ENCODE measurements around the gene MT1A. TPM values are rescaled to one million over a fixed set of nuclear protein-coding genes. Genes with fewer than 3 reads are reported as not detected.
"Not testable (repeated sequence)": the region's sequence is repeated elsewhere in the genome, so short reads cannot be mapped to it uniquely, and the experiment has no call there.

Gene MT1A
- total RNA-seq, 1 donor from 2014 or later = not detected

DNA sequence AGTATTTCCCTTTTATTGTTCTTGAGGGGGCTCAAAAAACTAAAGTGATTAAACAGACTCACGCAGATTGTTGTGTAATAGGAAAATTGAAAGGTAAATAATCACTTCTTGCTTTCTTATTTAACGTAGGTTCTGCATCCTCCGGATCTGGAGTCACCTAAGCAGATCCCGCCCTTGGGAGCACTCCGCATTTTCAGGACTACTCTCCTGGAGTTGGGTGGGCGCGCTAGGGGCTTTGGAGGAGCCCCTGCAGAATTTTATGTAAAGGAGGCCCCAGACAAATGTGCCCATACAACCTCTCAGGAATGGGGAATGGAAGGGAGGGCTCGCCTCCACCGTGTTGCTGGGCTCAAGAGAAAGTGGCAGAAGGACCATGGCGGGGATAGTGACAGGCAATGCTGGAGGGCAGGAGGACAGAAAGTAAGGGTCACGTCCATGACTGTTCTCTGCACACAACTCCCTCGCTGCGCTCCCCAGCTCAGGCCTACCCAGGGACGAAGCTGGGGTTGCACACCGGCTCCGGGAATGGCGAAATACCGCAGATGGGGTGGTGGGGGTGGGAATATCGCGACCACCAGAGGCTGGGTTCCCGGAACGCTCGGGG is 21.8 kb upstream of the MT1A start:
- peak overlapping the region; percentile 65 for H3K4me3 Mint-ChIP-seq
- no peaks in the 10 kb centered on the region for H3K9me3 Mint-ChIP-seq
- H3K36me3 Mint-ChIP-seq = no peaks in the 10 kb centered on the region
- H3K4me1 Mint-ChIP-seq = peaks cover 8% of the 10 kb centered on the region
- H3K27me3 Mint-ChIP-seq (ENCODE audit: low read depth) = peaks cover 64% of the 10 kb centered on the region
- TF ChIP-seq, protein P1, sequence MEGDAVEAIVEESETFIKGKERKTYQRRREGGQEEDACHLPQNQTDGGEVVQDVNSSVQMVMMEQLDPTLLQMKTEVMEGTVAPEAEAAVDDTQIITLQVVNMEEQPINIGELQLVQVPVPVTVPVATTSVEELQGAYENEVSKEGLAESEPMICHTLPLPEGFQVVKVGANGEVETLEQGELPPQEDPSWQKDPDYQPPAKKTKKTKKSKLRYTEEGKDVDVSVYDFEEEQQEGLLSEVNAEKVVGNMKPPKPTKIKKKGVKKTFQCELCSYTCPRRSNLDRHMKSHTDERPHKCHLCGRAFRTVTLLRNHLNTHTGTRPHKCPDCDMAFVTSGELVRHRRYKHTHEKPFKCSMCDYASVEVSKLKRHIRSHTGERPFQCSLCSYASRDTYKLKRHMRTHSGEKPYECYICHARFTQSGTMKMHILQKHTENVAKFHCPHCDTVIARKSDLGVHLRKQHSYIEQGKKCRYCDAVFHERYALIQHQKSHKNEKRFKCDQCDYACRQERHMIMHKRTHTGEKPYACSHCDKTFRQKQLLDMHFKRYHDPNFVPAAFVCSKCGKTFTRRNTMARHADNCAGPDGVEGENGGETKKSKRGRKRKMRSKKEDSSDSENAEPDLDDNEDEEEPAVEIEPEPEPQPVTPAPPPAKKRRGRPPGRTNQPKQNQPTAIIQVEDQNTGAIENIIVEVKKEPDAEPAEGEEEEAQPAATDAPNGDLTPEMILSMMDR (IDR thresholded peaks at IDR 0.05; ENCODE audit: unreplicated experiment) = no peak
- no peak for DNase-seq (ENCODE audit: low spot score in 2 of 2, unreplicated experiment in 2 of 2)
- no peak overlapping the region for H3K27ac Mint-ChIP-seq

DNA sequence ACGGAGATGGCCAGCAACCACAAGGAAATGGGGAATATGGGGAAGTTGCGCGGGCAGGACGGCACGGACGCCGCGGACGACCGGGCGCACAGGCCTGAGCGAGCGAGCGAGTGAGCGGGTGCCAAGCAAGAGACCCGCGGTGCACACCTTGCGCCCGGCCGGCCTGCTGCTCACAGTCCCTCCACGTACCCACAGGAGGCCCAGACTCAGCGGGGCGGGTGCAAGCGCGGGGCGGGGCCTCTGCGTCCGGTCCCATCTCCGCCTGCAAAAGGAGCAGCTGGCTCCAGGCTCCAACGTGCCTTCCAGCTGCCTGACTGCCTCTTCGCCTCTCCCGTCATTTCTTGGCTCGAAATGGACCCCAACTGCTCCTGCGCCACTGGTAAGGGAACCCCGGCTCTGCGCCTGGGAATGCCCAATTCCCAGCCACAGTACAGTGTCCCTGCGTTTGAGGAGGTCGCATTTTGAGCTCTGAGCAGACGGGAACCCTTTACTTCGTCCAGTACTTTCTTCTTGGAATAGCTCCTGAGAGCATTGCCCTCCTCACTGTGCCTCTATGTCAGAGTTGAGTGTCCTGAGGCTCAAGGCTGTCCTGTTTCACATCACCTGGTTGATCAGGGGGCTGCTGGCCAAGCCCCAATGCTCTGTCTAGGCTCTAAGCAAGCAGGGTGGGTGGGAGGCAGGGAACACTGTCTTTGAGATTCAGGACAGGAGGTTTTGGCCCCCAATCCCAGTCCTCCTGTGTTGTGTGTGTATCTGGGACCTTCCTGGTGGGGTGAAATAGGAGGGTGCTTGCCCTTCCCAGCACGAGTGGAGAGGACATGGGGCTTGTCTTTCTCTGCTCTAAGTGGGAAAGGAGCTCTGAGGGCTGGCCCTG is 21.0 kb upstream of the MT1A start:
- H3K9me3 Mint-ChIP-seq = no peaks in the 10 kb centered on the region
- no peak overlapping the region for H3K27ac Mint-ChIP-seq
- TF ChIP-seq, protein P1 (IDR thresholded peaks at IDR 0.05; ENCODE audit: unreplicated experiment) = no peak
- H3K36me3 Mint-ChIP-seq = no peaks in the 10 kb centered on the region
- H3K27me3 Mint-ChIP-seq (ENCODE audit: low read depth) = peaks cover 67% of the 10 kb centered on the region
- peaks cover 10% of the 10 kb centered on the region for H3K4me1 Mint-ChIP-seq
- peak overlapping the region; percentile 65 for H3K4me3 Mint-ChIP-seq
- DNase-seq (ENCODE audit: low spot score in 2 of 2, unreplicated experiment in 2 of 2) = peak in 1 of 2 experiments; percentile 58

DNA sequence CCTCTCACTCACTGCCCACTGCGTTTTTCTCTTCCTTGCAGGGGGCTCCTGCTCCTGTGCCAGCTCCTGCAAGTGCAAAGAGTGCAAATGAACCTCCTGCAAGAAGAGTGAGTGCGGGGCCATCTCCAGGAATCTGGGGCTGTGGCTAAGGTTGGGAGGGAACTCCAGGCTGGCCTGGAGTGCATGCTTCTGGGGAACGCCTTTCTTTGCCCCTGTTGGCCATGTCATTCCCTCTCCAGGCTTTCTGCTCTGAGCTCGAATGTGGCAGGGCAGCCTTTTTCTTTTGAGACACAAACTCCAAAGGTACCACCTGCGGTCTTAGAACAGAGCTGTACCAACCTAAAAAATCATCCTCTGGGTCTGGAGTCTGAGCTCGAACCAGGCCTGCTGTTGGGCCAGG is 20.3 kb upstream of the MT1A start:
- Mint-ChIP-seq H3K27ac (no peak overlapping the region), H3K27me3 (ENCODE audit: low read depth) (peaks cover 74% of the 10 kb centered on the region), H3K4me1 (peaks cover 10% of the 10 kb centered on the region)

DNA sequence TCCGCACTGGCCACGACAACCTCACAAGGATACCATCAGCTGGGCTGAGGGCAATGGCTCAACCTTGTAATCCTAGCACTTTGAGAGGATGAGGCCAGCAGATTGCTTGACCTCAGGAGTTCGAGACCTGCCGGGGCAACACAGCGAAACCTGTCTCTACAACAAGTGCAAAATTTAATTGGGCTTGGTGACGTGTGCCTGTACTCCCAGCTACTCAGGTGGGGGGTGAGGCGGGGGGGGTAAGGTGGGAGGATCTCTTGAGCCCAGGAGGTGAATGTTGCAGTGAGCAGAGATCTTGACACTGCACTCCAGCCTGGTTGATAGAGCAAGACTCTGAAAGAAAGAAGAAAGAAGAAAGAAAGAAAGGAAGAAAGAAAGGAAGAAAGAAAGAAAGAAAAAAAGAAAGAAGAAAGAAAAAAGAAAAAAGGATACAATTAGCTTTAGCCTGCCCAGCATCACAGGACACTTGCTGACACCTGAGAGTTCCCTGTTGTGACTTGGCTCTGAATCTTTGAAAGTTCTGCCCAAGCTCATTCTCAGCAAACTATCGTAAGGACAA is 18.0 kb upstream of the MT1A start:
- H3K27ac Mint-ChIP-seq = no peak overlapping the region
- no peaks in the 10 kb centered on the region for H3K9me3 Mint-ChIP-seq
- no peaks in the 10 kb centered on the region for H3K36me3 Mint-ChIP-seq
- TF ChIP-seq, protein P1 (IDR thresholded peaks at IDR 0.05; ENCODE audit: unreplicated experiment) = no peak
- H3K4me3 Mint-ChIP-seq = no peak overlapping the region
- no peak for DNase-seq (ENCODE audit: low spot score in 2 of 2, unreplicated experiment in 2 of 2)
- H3K4me1 Mint-ChIP-seq = peaks cover 15% of the 10 kb centered on the region
- peaks cover 78% of the 10 kb centered on the region for H3K27me3 Mint-ChIP-seq (ENCODE audit: low read depth)

More for the DNA sequence above, 20.3 kb upstream of the MT1A start:
- Mint-ChIP-seq H3K36me3 (no peaks in the 10 kb centered on the region), H3K4me3 (no peak overlapping the region), H3K9me3 (no peaks in the 10 kb centered on the region)
- DNase-seq (ENCODE audit: low spot score in 2 of 2, unreplicated experiment in 2 of 2) = no peak
- TF ChIP-seq, protein P1 (IDR thresholded peaks at IDR 0.05; ENCODE audit: unreplicated experiment) = no peak

DNA sequence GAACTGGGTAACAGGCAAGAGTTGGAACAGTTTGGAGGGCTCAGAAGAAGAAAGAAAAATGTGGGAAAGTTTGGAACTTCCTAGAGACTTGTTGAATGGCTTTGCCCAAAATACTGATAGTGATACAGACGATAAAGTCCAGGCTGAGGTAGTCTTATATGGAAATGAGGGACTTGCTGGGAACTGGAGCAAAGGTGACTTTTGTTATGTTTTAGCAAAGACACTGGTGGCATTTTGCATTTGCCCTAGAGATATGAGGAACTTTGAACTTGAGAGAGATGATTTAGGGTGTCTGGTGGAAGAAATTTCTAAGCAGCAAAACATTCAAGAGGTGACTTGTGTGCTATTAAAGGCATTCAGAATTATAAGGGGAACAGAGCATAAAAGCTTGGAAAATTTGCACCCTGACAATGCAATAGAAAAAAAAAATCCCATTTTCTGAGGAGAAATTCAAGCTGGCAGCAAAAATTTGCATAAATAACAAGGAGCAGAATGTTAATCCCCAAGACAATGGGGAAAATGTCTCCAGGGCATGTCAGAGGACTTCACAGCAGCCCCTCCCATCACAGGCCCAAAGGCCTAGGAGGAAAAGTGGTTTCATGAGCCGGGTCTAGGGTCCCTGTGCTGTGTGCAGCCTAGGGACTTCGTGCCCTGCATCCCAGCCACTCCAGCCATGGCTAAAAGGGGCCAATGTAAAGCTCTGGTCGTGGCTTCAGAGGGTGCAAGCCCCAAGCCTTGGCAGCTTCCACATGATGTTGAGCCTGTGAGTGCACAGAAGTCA is 16.6 kb upstream of the MT1A start:
- H3K27ac Mint-ChIP-seq; H3K9me3 Mint-ChIP-seq; H3K4me3 Mint-ChIP-seq; H3K36me3 Mint-ChIP-seq; DNase-seq (ENCODE audit: low spot score in 2 of 2, unreplicated experiment in 2 of 2): not testable (repeated sequence)
- peaks cover 19% of the 10 kb centered on the region for H3K4me1 Mint-ChIP-seq
- H3K27me3 Mint-ChIP-seq (ENCODE audit: low read depth) = peaks cover 83% of the 10 kb centered on the region

DNA sequence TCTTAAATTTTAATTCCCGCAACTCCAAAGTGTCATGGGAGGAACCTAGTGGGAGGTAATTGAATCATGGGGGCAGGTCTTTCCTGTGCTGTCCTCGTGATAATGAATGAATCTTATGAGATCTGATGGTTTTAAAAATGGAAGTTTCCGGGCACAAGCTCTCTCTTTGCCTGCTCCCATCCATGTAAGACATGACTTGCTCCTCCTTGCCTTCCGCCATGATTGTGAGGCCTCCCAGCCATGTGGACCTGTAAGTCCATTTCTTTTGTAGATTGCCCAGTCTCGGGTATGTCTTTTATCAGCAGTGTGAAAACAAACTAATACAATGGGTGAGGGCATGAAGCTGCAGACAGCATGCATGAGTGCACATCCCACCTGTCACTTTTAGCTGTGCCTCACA is 15.3 kb upstream of the MT1A start:
- peaks cover 77% of the 10 kb centered on the region for H3K27me3 Mint-ChIP-seq (ENCODE audit: low read depth)
- not testable (repeated sequence) for H3K4me3 Mint-ChIP-seq; H3K36me3 Mint-ChIP-seq; DNase-seq (ENCODE audit: low spot score in 2 of 2, unreplicated experiment in 2 of 2); H3K9me3 Mint-ChIP-seq; H3K27ac Mint-ChIP-seq
- peaks cover 18% of the 10 kb centered on the region for H3K4me1 Mint-ChIP-seq
